Neural progenitor cell (in vitro differentiated cells): ENCODE data around the gene CDH2.

Experiments used
- CTCF ChIP-seq: fragments of 200-600 bp; sonication (generic); IDR thresholded peaks from 2 replicates; pipeline ENCODE4 v1.5.1; 2017; ENCODE audit warnings: antibody characterized with exemption, mild to moderate bottlenecking
- EZH2 ChIP-seq: fragments of 200-600 bp; sonication (generic); IDR thresholded peaks from 2 replicates; pipeline ENCODE4 v1.6.1; 2017; ENCODE audit warnings: antibody characterized with exemption, mild to moderate bottlenecking, moderate library complexity
- EZH2phosphoT487 ChIP-seq: fragments of 200-600 bp; sonication (generic); IDR thresholded peaks from 2 replicates; pipeline ENCODE4 v1.6.1; 2017; ENCODE audit warnings: antibody characterized with exemption

DNA sequence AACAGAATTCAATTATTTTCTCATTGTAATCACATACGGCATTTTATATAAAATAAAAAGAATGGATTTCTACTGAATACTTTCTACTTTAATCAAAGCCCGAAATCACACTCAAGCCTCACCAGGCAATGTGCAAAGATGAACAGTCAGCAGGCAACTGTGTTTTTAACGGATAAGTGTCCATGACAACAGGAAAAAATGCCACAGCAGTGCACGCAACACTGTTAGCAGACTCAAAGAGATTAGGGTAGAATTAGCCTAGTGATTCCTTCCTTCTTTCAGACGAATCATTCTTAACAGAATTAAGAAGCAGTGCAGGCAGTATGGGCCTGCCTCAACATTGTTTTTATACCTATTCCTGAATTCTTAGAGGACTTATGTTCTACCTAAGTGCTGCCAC lies 135.6 kb downstream of the CDH2 start:
- TF ChIP-seq CTCF, result no peak
- no peak for TF ChIP-seq EZH2
- no peak for TF ChIP-seq EZH2phosphoT487
